Pons (tissue), 1 donor: ENCODE results near the gene MAMDC2.

Experiments
- DNase-seq: peaks from one replicate; pipeline ENCODE4 v3.0.0-alpha.2; 2016; ENCODE audit warnings: low spot score

MAMDC2 gene

GRCh38 chr9:70135176-70135575, 91.5 kb downstream of the MAMDC2 start:
- DNase-seq = no peak

GRCh38 chr9:70136632-70137031, 93.0 kb downstream of the MAMDC2 start:
- no peak for DNase-seq

GRCh38 chr9:70137577-70137976, 93.9 kb downstream of the MAMDC2 start:
- no peak for DNase-seq

GRCh38 chr9:70142101-70142500, 98.5 kb downstream of the MAMDC2 start:
- DNase-seq = no peak

- DNase-seq = no peak
These were observed 99.9 kb downstream of the MAMDC2 start for GRCh38 chr9:70143394-70144130.

- no peak for DNase-seq
These were observed 100.5 kb downstream of the MAMDC2 start for GRCh38 chr9:70144131-70144503.

- no peak for DNase-seq
These were observed 102.3 kb downstream of the MAMDC2 start for GRCh38 chr9:70145981-70146380.

GRCh38 chr9:70147196-70147595, 103.5 kb downstream of the MAMDC2 start:
- no peak for DNase-seq

GRCh38 chr9:70147651-70148050, 104.0 kb downstream of the MAMDC2 start:
- DNase-seq = no peak

- DNase-seq = no peak
These were observed 108.7 kb downstream of the MAMDC2 start for GRCh38 chr9:70152350-70152749.

- no peak for DNase-seq
These were observed 113.1 kb downstream of the MAMDC2 start for GRCh38 chr9:70156729-70157128.

- no peak for DNase-seq
These were observed 116.0 kb downstream of the MAMDC2 start for GRCh38 chr9:70159630-70160029.

- DNase-seq = no peak
These were observed 117.3 kb downstream of the MAMDC2 start for GRCh38 chr9:70160686-70161600.

- DNase-seq = no peak
These were observed 121.5 kb downstream of the MAMDC2 start for GRCh38 chr9:70165006-70165602.

GRCh38 chr9:70168521-70168920, 124.9 kb downstream of the MAMDC2 start:
- no peak for DNase-seq

GRCh38 chr9:70169222-70169621, 125.6 kb downstream of the MAMDC2 start:
- DNase-seq = no peak

GRCh38 chr9:70170151-70170790, 126.6 kb downstream of the MAMDC2 start:
- DNase-seq = no peak

- no peak for DNase-seq
These were observed 128.9 kb downstream of the MAMDC2 start for GRCh38 chr9:70172532-70172931.

GRCh38 chr9:70177121-70177520, 133.5 kb downstream of the MAMDC2 start:
- peak; percentile 77 for DNase-seq

GRCh38 chr9:70192707-70193106, 149.1 kb downstream of the MAMDC2 start:
- no peak for DNase-seq

GRCh38 chr9:70195456-70195855, 151.8 kb downstream of the MAMDC2 start:
- no peak for DNase-seq
